PC-3 (cell line): ENCODE results near the gene LRRFIP1. TPM values are rescaled to one million over a fixed set of nuclear protein-coding genes. Genes with fewer than 3 reads are reported as not detected.
A peak's percentile ranks its signal among the peaks of the same experiment; 100 is the strongest.

Source experiments
- ATAC-seq: fragments of 200-7000 bp; cut with Tn5 transposase; 2 replicates; pipeline ENCODE4 v1.9.1; 2020; ENCODE audit warnings: mild to moderate bottlenecking, moderate library complexity
- BruUV-seq: library from RNA; stranded (reverse); fragments of 400-500 nt; replicated peaks from 2 replicates; lab custom pipeline; 2021; lab: Mats Ljungman, UMichigan
- CTCF ChIA-PET: fragments of 300-600 bp; sonication (Branson Sonifier 250); formaldehyde crosslinking; loops from one replicate; lab custom pipeline; 2022; ENCODE audit warnings: antibody characterized with exemption; lab: Charles Lee
- POLR2A ChIA-PET: fragments of 300-600 bp; sonication (Branson Sonifier 250); formaldehyde crosslinking; loops from one replicate; lab custom pipeline; 2022; ENCODE audit warnings: antibody characterized with exemption; ENCODE audit not compliant: unreplicated experiment; lab: Charles Lee
- DNase-seq: peaks from one replicate; pipeline ENCODE4 v3.0.0-alpha.2; 2015
- H2AFZ ChIP-seq: fragments of 300-600 bp; sonication (generic); 2 replicates; pipeline ENCODE4 v1.6.0; 2016; ENCODE audit warnings: antibody characterized with exemption, low read length
- H3F3A ChIP-seq: fragments of 300-600 bp; sonication (generic); one replicate; pipeline ENCODE4 v1.6.0; 2017; ENCODE audit warnings: antibody characterized with exemption, low read length, control low read depth, mild to moderate bottlenecking; ENCODE audit not compliant: unreplicated experiment
- H3K27ac ChIP-seq: fragments of 300-600 bp; sonication (generic); 2 replicates; pipeline ENCODE4 v1.5.1; 2016; ENCODE audit warnings: mild to moderate bottlenecking, low read length
- H3K27me3 ChIP-seq: fragments of 300-600 bp; sonication (generic); 2 replicates; pipeline ENCODE4 v1.6.1; 2016; ENCODE audit warnings: low read length, mixed read lengths
- H3K36me3 ChIP-seq: fragments of 300-600 bp; sonication (generic); 2 replicates; pipeline ENCODE4 v1.6.1; 2016; ENCODE audit warnings: low read depth, mixed run types, low read length, mixed read lengths
- H3K4me1 ChIP-seq: fragments of 300-600 bp; sonication (generic); 2 replicates; pipeline ENCODE4 v1.5.1; 2016; ENCODE audit warnings: low read length; ENCODE audit not compliant: insufficient read depth
- H3K4me2 ChIP-seq: fragments of 300-600 bp; sonication (generic); 2 replicates; pipeline ENCODE4 v1.6.0; 2016; ENCODE audit warnings: low read length
- H3K4me3 ChIP-seq: fragments of 300-600 bp; sonication (generic); 2 replicates; pipeline ENCODE4 v1.5.1; 2016; ENCODE audit warnings: mild to moderate bottlenecking, low read length, mixed read lengths
- H3K79me2 ChIP-seq: fragments of 300-600 bp; sonication (generic); 2 replicates; pipeline ENCODE4 v1.6.1; 2017; ENCODE audit warnings: low read length, mixed read lengths
- H3K9ac ChIP-seq: fragments of 300-600 bp; sonication (generic); 2 replicates; pipeline ENCODE4 v1.6.0; 2016; ENCODE audit warnings: mild to moderate bottlenecking, low read length
- H3K9me2 ChIP-seq: fragments of 300-600 bp; sonication (generic); replicated peaks from 2 replicates; pipeline ENCODE4 v1.6.1; 2016; ENCODE audit warnings: mixed run types, low read length, mixed read lengths
- H3K9me3 ChIP-seq: fragments of 300-600 bp; sonication (generic); 2 replicates; pipeline ENCODE4 v1.6.1; 2016; ENCODE audit warnings: low read length, mixed read lengths
- H4K20me1 ChIP-seq: fragments of 300-600 bp; sonication (generic); 2 replicates; pipeline ENCODE4 v1.6.1; 2016; ENCODE audit warnings: low read length, mixed read lengths
- EZH2 ChIP-seq: fragments of 300-600 bp; sonication (generic); IDR thresholded peaks from one replicate; pipeline ENCODE4 v1.6.1; 2017; ENCODE audit warnings: antibody characterized with exemption, mild to moderate bottlenecking, low read length; ENCODE audit not compliant: unreplicated experiment
- EZH2phosphoT487 ChIP-seq: fragments of 300-600 bp; sonication (generic); IDR thresholded peaks from 2 replicates; pipeline ENCODE4 v1.6.1; 2018; ENCODE audit warnings: mild to moderate bottlenecking, antibody characterized with exemption, low read length, borderline replicate concordance
- intact Hi-C: fragments of 100-400 bp; cut with micrococcal nuclease; formaldehyde crosslinking; loops from 2 replicates; pipeline ENCODE4 v1.9.0; 2023
- total RNA-seq: library from RNA; depleted of rRNA; stranded (reverse); fragments of >200 nt; gene quantifications from 2 replicates; pipeline ENCODE4 v1.2.3, GENCODE V29; 2014
- TF ChIP-seq, protein P1 (sequence below): fragments of 300-600 bp; sonication (generic); conservative IDR thresholded peaks from 2 replicates; pipeline ENCODE4 v1.5.1; 2017; ENCODE audit warnings: antibody characterized with exemption, low read depth, mild to moderate bottlenecking, low read length

The LRRFIP1 gene
- total RNA-seq, 1 experiment from 2014 or later, result 87.8 TPM

DNA sequence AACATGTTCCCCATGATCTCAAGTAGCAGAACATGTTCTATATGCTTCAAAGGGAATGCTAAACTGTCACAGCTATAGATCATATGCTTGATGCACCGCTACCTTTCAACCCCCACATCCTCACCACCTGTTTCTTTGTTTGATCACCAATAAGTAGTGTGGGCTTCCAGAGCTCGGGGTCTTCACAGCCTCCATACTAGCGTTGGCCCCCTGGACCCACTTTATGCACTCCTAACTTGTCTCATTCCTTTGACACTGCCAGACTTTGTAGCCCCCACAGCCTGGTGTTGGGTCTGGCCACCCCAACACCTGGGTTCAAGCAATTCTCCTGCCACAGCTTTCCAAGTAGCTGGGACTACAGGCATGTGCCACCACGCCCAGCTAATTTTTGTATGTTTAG is 159.5 kb downstream of the LRRFIP1 start:
- H3K4me2 ChIP-seq, result no peak overlapping the region
- no peaks in the 10 kb centered on the region for H3K9me2 ChIP-seq
- H3K27ac ChIP-seq, result no peak overlapping the region
- ATAC-seq, result no peak
- no peak for DNase-seq
- ChIA-PET CTCF (no interaction called here), POLR2A (no interaction called here)
- no peak overlapping the region for H3K9ac ChIP-seq
- BruUV-seq, result no TSS peak
- no peaks in the 10 kb centered on the region for H3K4me1 ChIP-seq
- H3K27me3 ChIP-seq, result no peaks in the 10 kb centered on the region
- H4K20me1 ChIP-seq, result no peaks in the 10 kb centered on the region
- TF ChIP-seq EZH2phosphoT487, result no peak
- TF ChIP-seq EZH2, result no peak
- TF ChIP-seq, protein P1, sequence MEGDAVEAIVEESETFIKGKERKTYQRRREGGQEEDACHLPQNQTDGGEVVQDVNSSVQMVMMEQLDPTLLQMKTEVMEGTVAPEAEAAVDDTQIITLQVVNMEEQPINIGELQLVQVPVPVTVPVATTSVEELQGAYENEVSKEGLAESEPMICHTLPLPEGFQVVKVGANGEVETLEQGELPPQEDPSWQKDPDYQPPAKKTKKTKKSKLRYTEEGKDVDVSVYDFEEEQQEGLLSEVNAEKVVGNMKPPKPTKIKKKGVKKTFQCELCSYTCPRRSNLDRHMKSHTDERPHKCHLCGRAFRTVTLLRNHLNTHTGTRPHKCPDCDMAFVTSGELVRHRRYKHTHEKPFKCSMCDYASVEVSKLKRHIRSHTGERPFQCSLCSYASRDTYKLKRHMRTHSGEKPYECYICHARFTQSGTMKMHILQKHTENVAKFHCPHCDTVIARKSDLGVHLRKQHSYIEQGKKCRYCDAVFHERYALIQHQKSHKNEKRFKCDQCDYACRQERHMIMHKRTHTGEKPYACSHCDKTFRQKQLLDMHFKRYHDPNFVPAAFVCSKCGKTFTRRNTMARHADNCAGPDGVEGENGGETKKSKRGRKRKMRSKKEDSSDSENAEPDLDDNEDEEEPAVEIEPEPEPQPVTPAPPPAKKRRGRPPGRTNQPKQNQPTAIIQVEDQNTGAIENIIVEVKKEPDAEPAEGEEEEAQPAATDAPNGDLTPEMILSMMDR, result no peak
- H3K36me3 ChIP-seq, result peaks cover 6% of the 10 kb centered on the region
- intact Hi-C loops, result no loop called here
- H3K9me3 ChIP-seq, result no peaks in the 10 kb centered on the region
- no peak overlapping the region for H3K4me3 ChIP-seq
- no peaks in the 10 kb centered on the region for H3F3A ChIP-seq
- H3K79me2 ChIP-seq, result no peaks in the 10 kb centered on the region
- H2AFZ ChIP-seq, result no peak overlapping the region

DNA sequence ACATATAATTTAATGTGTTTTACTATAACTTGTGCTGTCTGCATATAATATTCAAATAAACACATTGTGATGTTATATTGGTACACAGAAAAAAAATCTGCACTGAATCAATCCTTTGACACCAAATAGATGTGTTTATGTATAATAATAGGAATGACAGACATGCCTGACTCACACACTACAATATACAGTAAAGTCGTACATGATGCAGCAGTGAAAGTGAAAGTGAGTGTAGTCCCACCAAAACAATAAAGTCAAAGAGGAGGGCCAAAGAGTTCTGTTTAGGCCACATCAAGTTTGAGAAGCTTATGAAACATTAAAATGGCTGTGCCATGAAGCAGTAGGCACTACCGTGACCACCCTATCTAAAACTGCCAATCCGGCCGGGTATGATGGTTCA is 163.0 kb downstream of the LRRFIP1 start:
- no peak overlapping the region for H3K27ac ChIP-seq
- DNase-seq, result peak; percentile 17
- POLR2A ChIA-PET, result no interaction called here
- no peak overlapping the region for H3K9ac ChIP-seq
- H3F3A ChIP-seq, result no peaks in the 10 kb centered on the region
- intact Hi-C loops, result no loop called here
- TF ChIP-seq EZH2, result no peak
- TF ChIP-seq, protein P1, result no peak
- no peak for TF ChIP-seq EZH2phosphoT487
- H2AFZ ChIP-seq, result no peak overlapping the region
- no peak overlapping the region for H3K4me2 ChIP-seq
- H3K9me2 ChIP-seq, result no peaks in the 10 kb centered on the region
- CTCF ChIA-PET, result no interaction called here
- no peaks in the 10 kb centered on the region for H4K20me1 ChIP-seq
- no peak; the same call in 1 of the 2 replicates for ATAC-seq
- H3K36me3 ChIP-seq, result peaks cover 6% of the 10 kb centered on the region
- H3K4me1 ChIP-seq, result no peaks in the 10 kb centered on the region
- no peaks in the 10 kb centered on the region for H3K79me2 ChIP-seq
- no peaks in the 10 kb centered on the region for H3K9me3 ChIP-seq
- no peaks in the 10 kb centered on the region for H3K27me3 ChIP-seq
- H3K4me3 ChIP-seq, result no peak overlapping the region
- no TSS peak for BruUV-seq

DNA sequence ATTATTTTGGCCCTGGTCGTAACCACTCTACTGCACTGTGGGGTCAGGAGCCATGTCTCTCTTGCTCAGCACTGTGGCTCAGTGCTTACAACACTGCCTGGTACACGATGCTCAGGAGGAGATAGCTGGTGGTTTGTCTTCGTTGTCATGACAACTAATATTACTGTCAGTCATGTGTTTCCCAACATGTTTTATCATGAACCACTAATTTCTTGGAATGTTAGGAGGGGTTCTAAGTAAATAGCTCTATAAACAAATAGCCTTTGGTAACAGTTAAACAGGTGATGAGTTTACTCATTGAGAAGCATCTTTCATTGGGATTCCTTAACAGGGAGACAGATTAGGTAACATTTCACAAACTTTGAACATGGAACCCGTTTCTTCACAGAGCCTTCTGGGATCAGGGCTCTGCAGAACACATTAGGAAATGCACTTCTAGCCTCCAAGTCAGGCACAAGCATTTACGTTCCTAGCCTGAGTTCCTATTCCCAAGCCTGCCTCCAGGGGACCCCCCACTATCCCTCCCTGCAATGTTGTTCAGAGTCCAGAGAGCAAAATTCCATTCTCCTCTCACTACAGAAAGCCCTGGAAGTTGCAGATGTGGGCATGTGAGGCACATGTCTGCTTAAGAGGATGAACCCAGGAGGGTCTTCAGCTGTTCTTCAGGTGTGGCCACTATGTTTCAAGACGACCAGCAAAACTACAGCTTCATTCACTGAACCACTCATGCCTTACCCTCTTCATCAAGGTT is 164.8 kb downstream of the LRRFIP1 start:
- H3K4me3 ChIP-seq, result no peak overlapping the region
- BruUV-seq, result TSS peak; percentile 11

More for the DNA sequence above, 164.8 kb downstream of the LRRFIP1 start:
- H3K9ac ChIP-seq, result no peak overlapping the region
- POLR2A ChIA-PET, result no interaction called here
- H3K79me2 ChIP-seq, result no peaks in the 10 kb centered on the region
- H3K9me3 ChIP-seq, result no peaks in the 10 kb centered on the region
- H3K27ac ChIP-seq, result no peak overlapping the region
- no peaks in the 10 kb centered on the region for H3K9me2 ChIP-seq
- H3K4me1 ChIP-seq, result no peaks in the 10 kb centered on the region
- no peaks in the 10 kb centered on the region for H3F3A ChIP-seq
- TF ChIP-seq EZH2, result no peak
- TF ChIP-seq, protein P1, result peak; percentile 38
- no peaks in the 10 kb centered on the region for H4K20me1 ChIP-seq
- H3K4me2 ChIP-seq, result no peak overlapping the region
- peak; percentile 19 for DNase-seq
- no peaks in the 10 kb centered on the region for H3K27me3 ChIP-seq
- intact Hi-C loops, result no loop called here
- no peaks in the 10 kb centered on the region; the same call in 1 of the 2 replicates for H3K36me3 ChIP-seq
- ATAC-seq, result 0 out of 2 replicates have a peak, but pooled peaks have one; percentile 29
- H2AFZ ChIP-seq, result no peak overlapping the region
- CTCF ChIA-PET, result no interaction called here
